Dendritic cell treated with granulocyte-macrophage colony-stimulating factor and Interleukin-4, amounts not matched to agents 40 ng/mL and 50 ng/mL, for 4 days (primary cell): ENCODE data around the gene SPRYD7.
"Not testable (repeated sequence)": the region's sequence is repeated elsewhere in the genome, so short reads cannot be mapped to it uniquely, and the experiment has no call there.

Experiments
- H3K27ac Mint-ChIP-seq: one replicate; pipeline ENCODE4 v1.8.0; 2022; ENCODE audit warnings: mild to moderate bottlenecking, mixed read lengths
- H3K27me3 Mint-ChIP-seq: one replicate; pipeline ENCODE4 v1.8.0; 2022; ENCODE audit warnings: mild to moderate bottlenecking, mixed read lengths
- H3K36me3 Mint-ChIP-seq: one replicate; pipeline ENCODE4 v1.8.0; 2022; ENCODE audit warnings: low read depth, mixed read lengths
- H3K4me1 Mint-ChIP-seq: one replicate; pipeline ENCODE4 v1.8.0; 2022; ENCODE audit warnings: low read depth, mixed read lengths
- H3K4me3 Mint-ChIP-seq: one replicate; pipeline ENCODE4 v1.8.0; 2022; ENCODE audit warnings: mild to moderate bottlenecking, moderate library complexity, mixed read lengths
- H3K9me3 Mint-ChIP-seq: one replicate; pipeline ENCODE4 v1.8.0; 2022; ENCODE audit warnings: mixed read lengths
- intact Hi-C: fragments of 100-400 bp; cut with micrococcal nuclease; formaldehyde crosslinking; loops from one replicate; pipeline ENCODE4 v1.15.0; 2022

SPRYD7 gene

DNA sequence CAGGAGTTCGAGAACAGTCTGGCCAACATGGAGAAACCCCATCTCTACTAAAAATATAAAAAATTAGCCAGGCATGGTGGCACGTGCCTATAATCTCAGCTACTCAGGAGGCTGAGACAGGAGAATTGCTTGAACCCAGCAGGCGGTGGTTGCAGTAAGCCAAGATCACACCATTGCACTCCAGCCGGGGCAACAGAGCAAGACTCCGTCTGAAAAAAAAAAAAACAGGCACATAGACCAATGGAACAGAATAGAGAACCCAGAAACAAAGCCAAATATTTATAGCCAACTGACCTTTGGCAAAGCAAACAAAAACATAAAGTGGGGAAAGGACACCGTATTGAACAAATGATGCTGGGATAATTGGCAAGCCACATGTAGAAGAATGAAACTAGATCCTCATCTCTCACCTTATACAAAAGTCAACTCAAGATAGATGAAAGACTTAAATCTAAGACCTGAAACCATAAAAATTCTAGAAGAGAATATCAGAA, 12.7 kb upstream of the SPRYD7 start:
- H3K4me3 Mint-ChIP-seq, H3K27ac Mint-ChIP-seq, intact Hi-C loops, H3K27me3 Mint-ChIP-seq, H3K9me3 Mint-ChIP-seq, H3K36me3 Mint-ChIP-seq, H3K4me1 Mint-ChIP-seq: not testable (repeated sequence)

DNA sequence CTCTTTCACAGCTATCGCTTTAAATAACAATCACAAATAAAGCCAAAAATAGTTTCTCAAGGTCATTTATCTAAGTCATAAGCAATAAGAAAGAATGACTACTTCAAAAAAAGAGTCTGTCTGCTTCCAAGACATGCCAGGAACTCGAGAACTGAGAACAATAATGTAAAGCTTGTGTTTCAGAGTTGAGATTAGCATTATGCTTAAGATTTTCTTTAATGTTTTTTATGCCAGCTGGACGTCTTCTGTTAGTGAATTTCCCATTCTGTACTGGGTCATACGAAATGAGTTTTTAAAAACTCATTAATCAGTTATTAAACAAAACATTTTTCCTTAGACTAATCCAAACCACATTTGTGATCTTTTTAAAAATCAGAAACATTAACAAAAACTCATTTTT, 3.2 kb upstream of the SPRYD7 start:
- no peaks in the 10 kb centered on the region for H3K9me3 Mint-ChIP-seq
- H3K4me3 Mint-ChIP-seq: no peak overlapping the region
- peaks cover 16% of the 10 kb centered on the region for H3K36me3 Mint-ChIP-seq
- no peaks in the 10 kb centered on the region for H3K27me3 Mint-ChIP-seq
- no peak overlapping the region for H3K27ac Mint-ChIP-seq
- peaks cover 16% of the 10 kb centered on the region for H3K4me1 Mint-ChIP-seq
- intact Hi-C loops: no loop called here

DNA sequence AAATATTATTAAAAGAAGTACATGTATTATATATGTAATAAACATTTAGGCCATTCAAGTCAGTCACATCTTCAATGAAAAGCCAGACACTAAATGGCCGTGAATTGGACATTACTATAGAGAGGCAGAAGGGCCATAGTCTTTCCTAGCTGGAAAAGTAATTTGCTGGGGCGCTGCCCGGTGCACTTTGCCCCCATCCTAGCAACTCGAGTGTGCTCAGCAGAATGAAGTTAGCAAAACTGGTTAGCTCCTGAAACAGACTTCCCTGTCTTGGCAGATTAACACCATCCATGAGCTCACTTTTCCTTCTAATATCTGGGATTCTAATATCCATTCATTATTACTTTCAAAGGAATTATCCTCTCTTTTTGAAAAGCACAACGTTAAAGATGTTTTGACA, 2.8 kb upstream of the SPRYD7 start:
- no peaks in the 10 kb centered on the region for H3K27me3 Mint-ChIP-seq
- H3K27ac Mint-ChIP-seq: no peak overlapping the region
- peaks cover 16% of the 10 kb centered on the region for H3K36me3 Mint-ChIP-seq
- H3K4me1 Mint-ChIP-seq: peaks cover 16% of the 10 kb centered on the region
- intact Hi-C loops: no loop called here
- H3K4me3 Mint-ChIP-seq: no peak overlapping the region
- no peaks in the 10 kb centered on the region for H3K9me3 Mint-ChIP-seq

DNA sequence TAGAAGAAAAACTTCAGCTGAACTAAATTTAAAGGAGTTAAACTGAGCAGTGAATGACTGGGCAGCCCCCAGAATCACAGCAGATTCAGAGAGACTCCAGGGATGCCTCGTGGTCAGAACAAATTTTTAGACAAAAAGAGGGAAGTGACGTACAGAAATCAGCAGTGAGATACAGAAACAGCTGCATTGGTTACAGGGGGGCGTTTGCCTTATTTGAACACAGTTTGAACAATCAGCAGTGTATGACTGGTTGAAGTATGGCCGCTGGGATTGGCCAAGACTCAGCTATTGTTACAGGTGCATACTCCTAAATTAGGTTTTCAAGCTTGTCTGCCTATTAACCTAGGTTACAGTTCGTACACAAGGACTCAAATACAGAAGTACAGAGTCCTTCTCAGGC, 2.2 kb upstream of the SPRYD7 start:
- Mint-ChIP-seq H3K27me3 (no peaks in the 10 kb centered on the region), H3K36me3 (peaks cover 16% of the 10 kb centered on the region), H3K4me3 (no peak overlapping the region), H3K9me3 (no peaks in the 10 kb centered on the region), H3K4me1 (peaks cover 17% of the 10 kb centered on the region), H3K27ac (no peak overlapping the region)
- intact Hi-C loops: no loop called here

DNA sequence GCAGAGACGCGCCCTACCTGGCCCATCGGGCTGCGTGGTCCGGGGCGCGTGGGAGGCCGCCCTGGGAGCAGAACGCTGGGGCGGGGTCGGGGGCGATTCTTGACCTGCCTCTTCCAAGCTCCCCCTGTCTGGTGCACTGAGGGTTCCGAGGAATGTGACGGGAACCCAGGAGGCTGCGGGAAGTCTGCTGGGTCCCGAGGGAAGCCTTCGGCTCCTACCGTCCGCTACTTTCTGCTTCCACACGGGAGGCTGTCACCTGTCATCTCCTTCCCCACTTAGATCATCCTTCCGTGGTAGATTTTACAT, 781 bp upstream of the SPRYD7 start:
- Mint-ChIP-seq H3K4me3 (peak overlapping the region; percentile 78), H3K36me3 (peaks cover 16% of the 10 kb centered on the region), H3K9me3 (no peaks in the 10 kb centered on the region), H3K27me3 (no peaks in the 10 kb centered on the region), H3K4me1 (peaks cover 22% of the 10 kb centered on the region), H3K27ac (peak overlapping the region; percentile 79)
- intact Hi-C loops: loop anchor here (1.0 kb wide), 2 partner anchors 60 to 144 kb away; partner anchors contain the start of gene TRIM13

DNA sequence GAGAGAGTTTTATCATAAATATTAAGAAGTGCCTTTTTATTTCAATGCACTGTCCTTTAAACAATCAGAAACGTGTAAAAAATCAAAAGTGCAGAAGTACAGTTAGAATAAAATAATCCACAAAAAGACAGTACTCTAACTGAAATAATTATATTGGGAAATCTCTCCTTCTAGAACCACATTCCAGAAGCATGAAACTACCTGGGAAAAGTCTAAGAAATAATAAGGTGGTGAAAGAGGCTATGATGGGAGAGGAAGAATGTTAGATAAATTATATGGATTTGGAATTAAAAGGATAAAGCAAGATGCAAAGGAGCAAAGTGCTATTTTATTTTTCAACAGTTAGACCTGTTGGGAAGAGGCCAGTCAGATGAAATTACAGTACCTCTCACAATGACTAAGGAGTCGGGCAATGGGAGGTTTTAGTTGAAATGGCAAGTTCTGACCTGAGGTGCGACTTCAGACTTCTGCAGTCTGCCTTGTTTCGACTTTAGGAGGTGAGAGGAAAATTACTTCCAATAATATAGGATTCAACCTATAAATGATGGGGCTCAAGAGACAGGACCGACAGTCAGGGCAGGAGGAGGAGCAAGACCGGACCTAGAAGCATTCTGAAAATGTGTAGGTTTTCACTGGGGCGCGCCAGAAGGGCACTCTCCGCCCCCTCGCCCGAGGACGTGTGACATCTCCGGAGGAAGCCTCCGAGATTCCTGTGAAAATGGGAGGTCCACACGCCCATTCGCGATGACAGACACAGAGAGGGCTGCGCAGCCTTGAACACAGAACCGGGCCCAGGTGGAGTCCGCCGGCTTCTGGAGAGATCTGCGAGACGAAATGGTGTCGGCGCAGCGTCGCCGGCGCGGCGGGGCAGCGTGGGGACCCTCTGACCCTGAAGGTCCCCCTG, 717 bp downstream of the SPRYD7 start:
- Mint-ChIP-seq H3K27ac (peak overlapping the region; percentile 79), H3K27me3 (no peaks in the 10 kb centered on the region), H3K9me3 (no peaks in the 10 kb centered on the region), H3K4me1 (peaks cover 22% of the 10 kb centered on the region), H3K36me3 (peaks cover 22% of the 10 kb centered on the region), H3K4me3 (peak overlapping the region; percentile 78)
- intact Hi-C loops: loop anchor here (1.0 kb wide), 2 partner anchors 62 to 142 kb away; partner anchors contain the start of gene TRIM13

DNA sequence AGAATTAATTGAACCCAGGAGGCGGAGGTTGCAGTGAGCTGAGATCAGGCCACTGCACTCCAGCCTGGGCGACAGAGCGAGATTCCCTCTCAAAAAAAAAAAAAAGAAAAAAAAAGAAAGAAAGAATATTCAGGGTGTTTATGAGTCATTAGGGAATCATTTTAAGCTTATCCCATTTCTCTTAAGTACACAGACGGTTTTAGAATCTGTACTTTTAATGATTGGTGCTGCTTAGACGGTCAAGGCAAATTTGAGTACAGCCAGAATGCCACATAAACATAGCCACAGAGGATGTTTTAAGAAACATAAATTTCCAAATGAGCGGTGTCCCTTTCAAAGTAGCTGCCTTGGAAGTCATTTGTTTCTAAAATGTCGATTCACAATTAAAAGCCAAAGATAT, 2.6 kb downstream of the SPRYD7 start:
- Mint-ChIP-seq H3K4me1 (peaks cover 22% of the 10 kb centered on the region), H3K27me3 (no peaks in the 10 kb centered on the region), H3K27ac (no peak overlapping the region), H3K36me3 (peaks cover 37% of the 10 kb centered on the region), H3K4me3 (no peak overlapping the region), H3K9me3 (no peaks in the 10 kb centered on the region)
- intact Hi-C loops: no loop called here

DNA sequence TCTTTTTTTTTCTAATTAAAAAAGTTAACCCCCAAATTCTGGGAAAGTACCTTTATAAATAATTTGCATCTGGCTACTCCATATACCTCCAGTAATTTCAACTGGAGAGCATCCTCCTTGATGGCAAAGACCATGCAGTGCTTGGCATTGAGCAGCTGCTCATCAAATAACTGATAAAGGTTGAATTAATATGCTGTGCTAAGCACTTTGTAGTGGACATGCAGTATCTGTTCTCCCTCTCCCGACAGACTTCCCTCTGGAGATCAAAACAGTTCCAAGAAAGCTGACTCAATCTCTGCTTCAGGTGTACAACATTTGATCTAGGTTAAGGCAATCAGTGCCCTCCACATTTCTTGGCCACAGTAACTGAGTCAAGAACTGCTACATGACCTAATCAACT, 3.3 kb downstream of the SPRYD7 start:
- intact Hi-C loops: no loop called here
- Mint-ChIP-seq H3K9me3 (no peaks in the 10 kb centered on the region), H3K27me3 (no peaks in the 10 kb centered on the region), H3K27ac (no peak overlapping the region), H3K4me1 (peaks cover 22% of the 10 kb centered on the region), H3K4me3 (no peak overlapping the region), H3K36me3 (peaks cover 39% of the 10 kb centered on the region)

DNA sequence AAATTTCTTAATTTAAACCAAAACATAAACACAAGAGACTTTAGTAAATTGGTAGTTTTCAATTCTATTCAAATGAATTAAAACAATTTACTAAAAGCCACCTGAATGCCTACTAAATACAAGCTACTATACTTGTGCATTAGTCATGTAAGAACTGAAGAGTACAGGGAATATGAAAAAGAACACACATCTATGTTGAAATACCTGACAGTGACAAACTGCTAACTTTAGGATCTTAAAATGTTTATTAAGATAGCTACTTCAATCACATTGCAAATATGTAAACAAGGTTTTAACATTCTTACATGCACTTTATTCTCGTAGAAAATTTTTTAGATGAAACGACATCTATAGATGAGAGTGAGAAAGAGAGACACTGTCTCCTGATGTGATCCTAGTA, 4.1 kb downstream of the SPRYD7 start:
- Mint-ChIP-seq H3K27ac (no peak overlapping the region), H3K4me1 (peaks cover 20% of the 10 kb centered on the region), H3K27me3 (no peaks in the 10 kb centered on the region), H3K9me3 (no peaks in the 10 kb centered on the region), H3K4me3 (no peak overlapping the region), H3K36me3 (peaks cover 47% of the 10 kb centered on the region)
- intact Hi-C loops: no loop called here

DNA sequence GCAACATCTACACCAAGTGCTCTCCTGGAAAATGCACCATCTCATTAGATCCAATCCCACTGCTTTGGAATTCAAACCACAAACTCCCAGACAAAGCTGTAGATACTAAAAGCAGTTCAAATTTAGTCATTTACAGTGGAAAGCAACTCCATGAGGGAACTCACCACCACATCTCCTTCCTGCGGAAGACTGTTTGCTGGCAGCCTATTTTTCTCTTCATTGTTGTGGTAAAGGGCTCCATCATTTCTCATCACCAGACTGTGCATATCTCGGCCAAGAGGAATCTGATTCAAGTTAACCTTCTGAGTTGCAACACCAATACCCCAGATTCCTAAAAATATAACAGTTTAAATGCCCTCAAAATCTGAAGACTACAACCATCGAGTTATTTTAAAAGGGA, 8.4 kb downstream of the SPRYD7 start:
- intact Hi-C loops: no loop called here
- H3K4me1 Mint-ChIP-seq: peaks cover 5% of the 10 kb centered on the region
- H3K36me3 Mint-ChIP-seq: peaks cover 70% of the 10 kb centered on the region
- no peak overlapping the region for H3K27ac Mint-ChIP-seq
- no peak overlapping the region for H3K4me3 Mint-ChIP-seq
- H3K9me3 Mint-ChIP-seq: no peaks in the 10 kb centered on the region
- H3K27me3 Mint-ChIP-seq: no peaks in the 10 kb centered on the region

DNA sequence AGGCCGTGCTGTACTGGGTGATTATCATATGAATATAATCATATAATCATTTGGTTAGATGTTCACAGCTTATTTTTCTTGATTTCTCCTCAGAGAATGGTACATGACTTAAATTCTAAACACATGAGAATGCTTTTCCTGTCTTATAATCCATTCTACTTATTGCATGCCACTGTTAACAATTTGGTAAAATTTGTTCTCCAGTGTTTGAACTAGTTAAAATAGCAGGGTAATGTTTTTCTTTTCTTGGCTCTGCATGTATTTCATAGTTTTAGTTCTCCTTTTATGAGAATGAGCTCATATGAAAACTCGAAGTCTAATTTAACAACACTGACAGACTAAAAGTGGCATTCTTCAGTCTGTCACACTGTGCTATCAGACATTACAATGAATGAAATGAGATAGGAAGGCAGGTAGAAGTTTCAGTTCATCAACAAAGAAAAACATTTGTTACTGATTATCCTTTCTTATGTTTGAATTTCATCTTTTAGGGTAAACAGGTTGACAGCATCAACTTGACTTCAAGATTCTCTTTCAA, 10.2 kb downstream of the SPRYD7 start:
- Mint-ChIP-seq H3K4me3 (no peak overlapping the region), H3K27ac (no peak overlapping the region)
- intact Hi-C loops: no loop called here

DNA sequence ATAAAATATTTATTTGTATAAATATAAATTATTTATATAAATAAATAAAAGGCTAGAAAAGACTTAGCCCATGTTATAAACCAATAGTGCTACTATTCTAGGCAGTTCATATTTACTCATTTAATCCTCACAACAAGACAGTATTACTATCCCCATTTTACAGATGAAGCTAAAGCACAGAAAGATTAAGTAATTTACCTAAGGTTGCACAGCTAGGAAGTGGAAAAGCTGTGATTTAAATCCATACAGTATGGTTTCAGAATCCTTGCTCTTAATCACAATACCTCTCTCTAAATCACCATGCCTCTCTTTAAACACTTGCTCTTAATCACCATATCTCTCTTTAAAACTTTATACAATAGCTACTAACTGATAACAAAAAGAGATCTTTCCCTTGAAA, 13.8 kb downstream of the SPRYD7 start:
- Mint-ChIP-seq H3K9me3 (peaks cover 12% of the 10 kb centered on the region), H3K4me3 (no peak overlapping the region), H3K27ac (no peak overlapping the region), H3K4me1 (peaks cover 5% of the 10 kb centered on the region), H3K27me3 (no peaks in the 10 kb centered on the region), H3K36me3 (peaks cover 87% of the 10 kb centered on the region)
- intact Hi-C loops: no loop called here

More for the DNA sequence above, 10.2 kb downstream of the SPRYD7 start:
- Mint-ChIP-seq H3K36me3 (peaks cover 75% of the 10 kb centered on the region), H3K4me1 (peaks cover 5% of the 10 kb centered on the region), H3K27me3 (no peaks in the 10 kb centered on the region), H3K9me3 (peaks cover 9% of the 10 kb centered on the region)

DNA sequence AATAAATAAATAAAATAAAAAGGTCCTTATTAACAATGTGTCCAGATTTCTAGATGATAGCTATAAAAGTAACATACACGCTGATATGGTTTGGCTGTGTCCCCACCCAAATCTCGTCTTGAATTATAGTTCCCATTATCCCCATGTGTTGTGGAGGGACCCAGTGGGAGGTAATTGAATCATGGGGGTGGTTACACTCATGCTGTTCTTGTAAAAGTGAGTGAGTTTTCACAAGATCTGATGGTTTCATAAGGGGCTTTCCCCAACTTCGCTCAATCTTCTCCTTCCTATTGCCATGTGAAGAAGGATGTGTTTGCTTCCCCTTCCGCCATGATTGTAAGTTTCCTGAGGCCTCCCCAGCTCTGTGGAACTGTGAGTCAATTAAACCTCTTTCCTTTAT, 15.2 kb downstream of the SPRYD7 start:
- H3K27me3 Mint-ChIP-seq, intact Hi-C loops, H3K4me3 Mint-ChIP-seq, H3K27ac Mint-ChIP-seq, H3K4me1 Mint-ChIP-seq: not testable (repeated sequence)
- Mint-ChIP-seq H3K36me3 (peaks cover 89% of the 10 kb centered on the region), H3K9me3 (peaks cover 12% of the 10 kb centered on the region)

DNA sequence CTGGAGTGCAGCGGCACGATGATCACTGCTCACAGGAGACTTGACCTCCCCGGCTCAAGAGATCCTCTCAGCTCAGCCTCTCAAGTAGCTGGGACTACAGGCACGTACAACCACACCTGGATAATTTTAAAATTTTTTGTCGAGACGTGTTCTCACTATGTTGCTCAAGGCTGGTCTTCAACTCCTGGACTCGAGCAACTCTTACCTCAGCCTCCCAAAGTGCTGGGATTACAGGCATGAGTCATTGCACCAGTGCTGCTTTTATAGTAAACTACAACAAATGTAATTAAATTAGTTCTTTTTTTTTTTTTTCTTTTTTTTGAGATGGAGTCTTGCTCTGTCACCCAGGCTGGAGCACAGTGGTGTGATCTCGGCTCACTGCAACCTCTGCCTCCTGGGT, 18.0 kb downstream of the SPRYD7 start:
- H3K27me3 Mint-ChIP-seq: not testable (repeated sequence)

More for the DNA sequence above, 18.0 kb downstream of the SPRYD7 start:
- Mint-ChIP-seq H3K36me3 (peaks cover 75% of the 10 kb centered on the region), H3K9me3 (peaks cover 12% of the 10 kb centered on the region)
- H3K4me1 Mint-ChIP-seq, intact Hi-C loops, H3K27ac Mint-ChIP-seq, H3K4me3 Mint-ChIP-seq: not testable (repeated sequence)
